HG02759 (cell line): ENCODE results near the gene FAM120A.

Source experiments
- ATAC-seq: cut with Tn5 transposase; IDR thresholded peaks from one replicate; pipeline ENCODE4 v1.9.1; 2021; ENCODE audit warnings: mild to moderate bottlenecking, moderate library complexity; ENCODE audit not compliant: unreplicated experiment

The FAM120A gene

DNA sequence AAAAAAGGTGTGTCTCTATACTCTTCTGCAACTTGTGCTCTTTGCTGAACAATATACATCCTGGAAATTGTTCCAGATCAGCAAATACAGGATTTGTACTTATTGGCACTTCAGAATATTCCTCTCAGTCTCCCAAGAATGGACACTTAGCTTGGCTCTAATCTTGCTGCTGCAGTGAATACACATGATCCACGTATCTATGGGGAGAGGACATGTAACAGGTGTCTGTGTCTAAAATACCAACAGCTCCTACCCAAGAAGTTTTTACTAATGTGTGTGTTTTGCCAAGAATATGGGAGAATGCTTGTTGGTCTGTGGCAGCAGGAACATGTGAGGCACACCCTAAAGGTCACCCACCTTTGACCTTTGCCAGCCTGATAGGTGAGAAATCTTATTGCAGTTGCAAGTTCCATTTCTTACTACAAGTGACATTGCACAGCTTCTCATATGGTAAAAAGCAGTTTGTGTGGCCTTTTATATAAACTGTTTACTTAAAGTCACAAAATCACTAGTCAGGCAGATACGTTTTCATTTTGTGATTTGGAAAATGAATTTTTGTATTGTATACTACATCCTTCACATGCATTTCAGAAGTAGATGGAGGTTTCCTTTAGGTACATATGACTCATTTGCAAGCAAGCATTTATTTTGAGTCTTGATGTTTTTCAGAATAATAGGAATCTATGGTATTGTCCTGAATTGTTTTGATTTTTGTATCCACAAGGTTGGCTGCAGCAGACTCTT is 160.7 kb downstream of the FAM120A start:
- no peak for ATAC-seq

GRCh38 chr9:93612796-93613154 is 161.3 kb downstream of the FAM120A start:
- ATAC-seq: peak; percentile 84

DNA sequence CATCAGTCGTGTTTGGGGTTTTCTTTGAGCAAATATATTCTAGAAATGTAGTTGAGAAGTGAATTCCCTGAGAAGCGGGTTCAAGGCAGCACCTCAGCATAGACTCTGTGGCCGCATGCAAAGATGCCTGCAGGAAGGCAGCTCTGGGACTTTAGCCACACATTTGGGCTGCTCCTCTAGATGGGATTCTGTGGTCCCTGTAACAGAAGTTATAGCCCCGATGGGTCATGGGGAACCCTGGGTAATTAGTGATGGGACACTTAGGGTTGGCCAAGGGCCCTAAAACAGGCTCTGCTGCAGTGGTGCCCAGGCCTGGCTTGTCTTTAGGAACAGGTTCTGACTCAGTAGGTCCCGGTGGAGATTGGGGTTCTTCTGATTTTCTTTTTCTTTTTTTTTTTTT is 161.7 kb downstream of the FAM120A start:
- ATAC-seq: no peak

GRCh38 chr9:93613791-93614190 is 162.3 kb downstream of the FAM120A start:
- no peak for ATAC-seq

- no peak for ATAC-seq
Observed at GRCh38 chr9:93614830-93615468, 163.5 kb downstream of the FAM120A start.
